Measurements from ENCODE around the gene PTPN7.

- no peak for TF ChIP-seq CTCF (IDR thresholded peaks at IDR 0.05)
- no peak for TF ChIP-seq POLR2A (IDR thresholded peaks at IDR 0.05)
These were observed 39.7 kb upstream of the PTPN7 start for GRCh38 chr1:202200112-202200548.

Data from gastroesophageal sphincter (tissue), 3 donors.